Measurements from ENCODE around the gene TGFBR3. TPM values are rescaled to one million over a fixed set of nuclear protein-coding genes. Genes with fewer than 3 reads are reported as not detected.

Gene TGFBR3
- total and polyA plus RNA-seq, 2 of the 13 experiments (the other 11 are each of a cell fraction or from before 2014, with no cell fraction given), result 76.5 to 195 TPM

GRCh38 chr1:91736715-91737615 is 149.0 kb downstream of the TGFBR3 start (continued):
- TF ChIP-seq, protein P1, sequence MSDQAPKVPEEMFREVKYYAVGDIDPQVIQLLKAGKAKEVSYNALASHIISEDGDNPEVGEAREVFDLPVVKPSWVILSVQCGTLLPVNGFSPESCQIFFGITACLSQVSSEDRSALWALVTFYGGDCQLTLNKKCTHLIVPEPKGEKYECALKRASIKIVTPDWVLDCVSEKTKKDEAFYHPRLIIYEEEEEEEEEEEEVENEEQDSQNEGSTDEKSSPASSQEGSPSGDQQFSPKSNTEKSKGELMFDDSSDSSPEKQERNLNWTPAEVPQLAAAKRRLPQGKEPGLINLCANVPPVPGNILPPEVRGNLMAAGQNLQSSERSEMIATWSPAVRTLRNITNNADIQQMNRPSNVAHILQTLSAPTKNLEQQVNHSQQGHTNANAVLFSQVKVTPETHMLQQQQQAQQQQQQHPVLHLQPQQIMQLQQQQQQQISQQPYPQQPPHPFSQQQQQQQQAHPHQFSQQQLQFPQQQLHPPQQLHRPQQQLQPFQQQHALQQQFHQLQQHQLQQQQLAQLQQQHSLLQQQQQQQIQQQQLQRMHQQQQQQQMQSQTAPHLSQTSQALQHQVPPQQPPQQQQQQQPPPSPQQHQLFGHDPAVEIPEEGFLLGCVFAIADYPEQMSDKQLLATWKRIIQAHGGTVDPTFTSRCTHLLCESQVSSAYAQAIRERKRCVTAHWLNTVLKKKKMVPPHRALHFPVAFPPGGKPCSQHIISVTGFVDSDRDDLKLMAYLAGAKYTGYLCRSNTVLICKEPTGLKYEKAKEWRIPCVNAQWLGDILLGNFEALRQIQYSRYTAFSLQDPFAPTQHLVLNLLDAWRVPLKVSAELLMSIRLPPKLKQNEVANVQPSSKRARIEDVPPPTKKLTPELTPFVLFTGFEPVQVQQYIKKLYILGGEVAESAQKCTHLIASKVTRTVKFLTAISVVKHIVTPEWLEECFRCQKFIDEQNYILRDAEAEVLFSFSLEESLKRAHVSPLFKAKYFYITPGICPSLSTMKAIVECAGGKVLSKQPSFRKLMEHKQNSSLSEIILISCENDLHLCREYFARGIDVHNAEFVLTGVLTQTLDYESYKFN (CRISPR knock-in tag; conservative IDR thresholded peaks at IDR 0.05), result no peak; the same call in 1 of the 2 replicates
- no peak for TF ChIP-seq ZNF558 (CRISPR knock-in tag; IDR thresholded peaks at IDR 0.05; ENCODE audit: borderline replicate concordance)
- no peak for TF ChIP-seq KLF9 (CRISPR knock-in tag; IDR thresholded peaks at IDR 0.05; ENCODE audit: low read depth)
- TF ChIP-seq MXD3 (CRISPR knock-in tag; IDR thresholded peaks at IDR 0.05), result no peak
- no peak for TF ChIP-seq SOX6 (IDR thresholded peaks at IDR 0.05)
- TF ChIP-seq SOX6 (CRISPR knock-in tag; IDR thresholded peaks at IDR 0.05), result 0 out of 2 replicates have a peak, but pooled peaks have one; percentile 28
- TF ChIP-seq, protein P2, sequence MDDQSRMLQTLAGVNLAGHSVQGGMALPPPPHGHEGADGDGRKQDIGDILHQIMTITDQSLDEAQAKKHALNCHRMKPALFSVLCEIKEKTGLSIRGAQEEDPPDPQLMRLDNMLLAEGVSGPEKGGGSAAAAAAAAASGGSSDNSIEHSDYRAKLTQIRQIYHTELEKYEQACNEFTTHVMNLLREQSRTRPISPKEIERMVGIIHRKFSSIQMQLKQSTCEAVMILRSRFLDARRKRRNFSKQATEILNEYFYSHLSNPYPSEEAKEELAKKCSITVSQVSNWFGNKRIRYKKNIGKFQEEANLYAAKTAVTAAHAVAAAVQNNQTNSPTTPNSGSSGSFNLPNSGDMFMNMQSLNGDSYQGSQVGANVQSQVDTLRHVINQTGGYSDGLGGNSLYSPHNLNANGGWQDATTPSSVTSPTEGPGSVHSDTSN (CRISPR knock-in tag; IDR thresholded peaks at IDR 0.05; ENCODE audit: borderline replicate concordance), result no peak
- no peak for TF ChIP-seq ZBTB1 (CRISPR knock-in tag; IDR thresholded peaks at IDR 0.05; ENCODE audit: borderline replicate concordance)
- TF ChIP-seq ZNF570 (CRISPR knock-in tag; IDR thresholded peaks at IDR 0.05; ENCODE audit: borderline replicate concordance), result no peak
- peak; percentile 72 for TF ChIP-seq FOSL2 (CRISPR knock-in tag; IDR thresholded peaks at IDR 0.05)
- TF ChIP-seq ZNF30 (CRISPR knock-in tag; IDR thresholded peaks at IDR 0.05), result no peak
- no peak for TF ChIP-seq SUZ12 (IDR thresholded peaks at IDR 0.05; ENCODE audit: low read depth, low read length)
- TF ChIP-seq ZSCAN25 (CRISPR knock-in tag; IDR thresholded peaks at IDR 0.05), result no peak
- no peak for TF ChIP-seq GPN1 (CRISPR knock-in tag; IDR thresholded peaks at IDR 0.05; ENCODE audit: borderline replicate concordance)
- TF ChIP-seq MTF2 (CRISPR knock-in tag; IDR thresholded peaks at IDR 0.05; ENCODE audit: borderline replicate concordance), result no peak
- TF ChIP-seq AFF4 (CRISPR knock-in tag; IDR thresholded peaks at IDR 0.05), result no peak
- 0 out of 2 replicates have a peak, but pooled peaks have one; percentile 5 for TF ChIP-seq STAG1 (CRISPR knock-in tag; IDR thresholded peaks at IDR 0.05)
- TF ChIP-seq RAD51 (IDR thresholded peaks at IDR 0.05; ENCODE audit: borderline replicate concordance), result no peak
- no peak for TF ChIP-seq ZNF136 (CRISPR knock-in tag; IDR thresholded peaks at IDR 0.05; ENCODE audit: low read depth)
- TF ChIP-seq, protein P3, sequence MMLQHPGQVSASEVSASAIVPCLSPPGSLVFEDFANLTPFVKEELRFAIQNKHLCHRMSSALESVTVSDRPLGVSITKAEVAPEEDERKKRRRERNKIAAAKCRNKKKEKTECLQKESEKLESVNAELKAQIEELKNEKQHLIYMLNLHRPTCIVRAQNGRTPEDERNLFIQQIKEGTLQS (CRISPR knock-in tag; IDR thresholded peaks at IDR 0.05), result no peak
